Activated CD4-positive, alpha-beta T cell treated with anti-CD3 and anti-CD28 coated beads, Interleukin-2, amount 10 ng/mL, durations not matched to agents 24 days and 14 days (primary cell): ENCODE data around the gene MCMBP. TPM values are rescaled to one million over a fixed set of nuclear protein-coding genes. Genes with fewer than 3 reads are reported as not detected.
A peak's percentile ranks its signal among the peaks of the same experiment; 100 is the strongest.
"Not testable (repeated sequence)": the region's sequence is repeated elsewhere in the genome, so short reads cannot be mapped to it uniquely, and the experiment has no call there.

ENCODE experiments used
- DNase-seq: peaks from one replicate; pipeline ENCODE4 v3.0.0; 2022
- H3K27ac Mint-ChIP-seq: one replicate; pipeline ENCODE4 v1.8.0; 2022; ENCODE audit warnings: mild to moderate bottlenecking, mixed read lengths
- H3K27me3 Mint-ChIP-seq: one replicate; pipeline ENCODE4 v1.8.0; 2022; ENCODE audit warnings: mixed read lengths
- H3K36me3 Mint-ChIP-seq: one replicate; pipeline ENCODE4 v1.8.0; 2022; ENCODE audit warnings: low read depth, mild to moderate bottlenecking, mixed read lengths
- H3K4me1 Mint-ChIP-seq: one replicate; pipeline ENCODE4 v1.8.0; 2021; ENCODE audit warnings: mixed read lengths
- H3K4me3 Mint-ChIP-seq: one replicate; pipeline ENCODE4 v1.8.0; 2022; ENCODE audit warnings: mild to moderate bottlenecking, moderate library complexity, mixed read lengths
- H3K9me3 Mint-ChIP-seq: one replicate; pipeline ENCODE4 v1.8.0; 2021; ENCODE audit warnings: mixed read lengths
- intact Hi-C: fragments of 100-400 bp; cut with micrococcal nuclease; formaldehyde crosslinking; loops from one replicate; pipeline ENCODE4 v1.15.1; 2023
- total RNA-seq: library from RNA; stranded (reverse); gene quantifications from 2 replicates; pipeline ENCODE4 v1.2.3, GENCODE V29; 2022

The MCMBP gene
- total RNA-seq, 1 donor from 2014 or later, result 128 TPM

DNA sequence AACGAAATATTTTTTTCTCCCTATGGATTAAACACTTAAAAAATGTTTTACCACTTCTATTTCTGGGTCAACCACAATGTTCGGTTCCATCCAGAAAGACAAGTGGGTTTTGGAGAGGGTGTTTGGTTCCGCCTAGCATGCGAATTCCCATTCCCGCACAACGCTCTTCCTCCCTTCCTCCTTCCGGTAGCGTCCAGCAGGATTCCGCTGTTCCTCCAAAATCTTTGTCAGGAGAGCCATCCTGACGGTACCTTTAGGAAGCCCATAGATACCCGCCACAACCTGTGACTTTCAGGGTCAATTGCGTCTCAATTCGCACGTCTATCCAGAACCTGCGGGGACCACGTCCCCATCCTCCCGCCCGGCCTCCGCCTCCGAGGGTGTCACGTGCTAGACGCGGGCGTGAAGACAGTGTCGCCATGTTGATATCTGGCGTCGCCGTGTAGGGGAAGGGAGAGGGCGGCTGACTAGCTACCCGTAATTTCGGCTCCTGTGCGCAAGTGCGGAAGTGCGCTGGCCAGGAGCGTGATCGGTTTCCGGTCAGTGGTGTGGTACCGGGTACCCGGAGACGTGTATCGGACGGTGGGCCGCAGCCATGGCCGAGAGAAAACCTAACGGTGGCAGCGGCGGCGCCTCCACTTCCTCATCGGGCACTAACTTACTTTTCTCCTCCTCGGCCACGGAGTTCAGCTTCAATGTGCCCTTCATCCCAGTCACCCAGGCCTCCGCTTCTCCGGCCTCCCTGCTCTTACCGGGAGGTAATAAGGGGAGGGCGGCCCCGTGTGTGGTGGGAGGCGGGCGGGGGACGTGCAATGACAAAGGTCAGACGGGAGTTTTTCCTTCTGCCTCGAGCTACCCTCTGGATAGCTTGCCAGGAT, 19.8 kb upstream of the MCMBP start, which contains the start of gene SEC23IP:
TSS of gene SEC23IP (plus strand) at position 543 of the 878 bp plus-strand sequence. CDS start at position 596, 53 bp downstream.
- H3K4me3 Mint-ChIP-seq, result peak within 1 kb of the TSS; percentile 98
- intact Hi-C loops, result loop anchor here (1.0 kb wide), 3 partner anchors 19 to 350 kb away; partner anchors contain the start of gene RGS10
- H3K9me3 Mint-ChIP-seq, result peaks cover 4% of the 10 kb centered on the region
- H3K36me3 Mint-ChIP-seq, result peaks cover 24% of the 10 kb centered on the region
- H3K27ac Mint-ChIP-seq, result peak within 1 kb of the TSS; percentile 95
- H3K27me3 Mint-ChIP-seq, result peaks cover 2% of the 10 kb centered on the region
- peak; percentile 98 for DNase-seq
- H3K4me1 Mint-ChIP-seq, result peaks cover 32% of the 10 kb centered on the region

- intact Hi-C loops, result loop anchor here (1.0 kb wide), 3 partner anchors 19 to 350 kb away; partner anchors contain the start of gene RGS10
- Mint-ChIP-seq H3K27ac (peak overlapping the region; percentile 95), H3K36me3 (peaks cover 24% of the 10 kb centered on the region), H3K4me1 (peaks cover 32% of the 10 kb centered on the region), H3K4me3 (peak overlapping the region; percentile 98)
- H3K9me3 Mint-ChIP-seq, H3K27me3 Mint-ChIP-seq, DNase-seq: not testable (repeated sequence)
Observed at GRCh38 chr10:119891849-119892187, 19.2 kb upstream of the MCMBP start.

DNA sequence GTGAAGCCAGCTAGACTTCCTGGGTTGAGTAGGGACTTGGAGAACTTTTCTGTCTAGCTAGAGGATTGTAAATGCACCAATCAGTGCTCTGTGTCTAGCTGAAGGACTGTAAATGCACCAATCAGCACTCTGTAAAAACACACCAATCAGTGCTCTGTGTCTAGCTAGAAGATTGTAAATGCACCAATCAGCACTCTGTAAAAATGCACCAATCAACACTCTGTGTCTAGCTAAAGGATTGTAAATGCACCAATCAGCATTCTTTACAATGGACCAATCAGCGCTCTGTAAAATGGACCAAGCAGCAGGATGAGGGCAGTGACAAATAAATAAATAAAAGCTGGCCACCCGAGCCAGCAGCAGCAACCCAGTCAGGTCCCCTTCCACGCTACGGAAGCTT, 17.7 kb upstream of the MCMBP start:
- H3K4me3 Mint-ChIP-seq, intact Hi-C loops, H3K9me3 Mint-ChIP-seq, H3K27ac Mint-ChIP-seq, DNase-seq, H3K27me3 Mint-ChIP-seq: not testable (repeated sequence)
- Mint-ChIP-seq H3K36me3 (peaks cover 14% of the 10 kb centered on the region), H3K4me1 (peaks cover 21% of the 10 kb centered on the region)

DNA sequence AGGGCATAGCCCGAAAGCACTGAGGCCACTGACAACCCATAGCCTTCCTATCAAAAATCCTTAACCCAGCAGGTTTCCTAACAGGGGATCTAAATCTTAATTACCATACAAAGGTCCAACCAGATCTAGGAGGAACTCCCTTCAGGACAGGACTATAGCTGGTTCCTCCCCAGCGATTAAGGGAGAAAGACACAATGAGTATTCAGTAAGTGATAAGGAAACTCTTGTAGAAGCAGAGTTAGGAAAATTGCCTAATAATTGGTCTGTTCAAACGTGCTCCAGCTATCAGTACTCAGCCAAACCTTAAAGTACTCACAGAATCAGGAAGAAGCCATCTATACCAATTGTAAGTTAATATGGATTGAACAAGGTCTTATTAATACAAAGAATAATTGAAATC, 16.6 kb upstream of the MCMBP start:
- H3K27me3 Mint-ChIP-seq, H3K4me3 Mint-ChIP-seq, H3K27ac Mint-ChIP-seq, DNase-seq, intact Hi-C loops, H3K9me3 Mint-ChIP-seq: not testable (repeated sequence)
- peaks cover 15% of the 10 kb centered on the region for H3K4me1 Mint-ChIP-seq
- H3K36me3 Mint-ChIP-seq, result peaks cover 10% of the 10 kb centered on the region

GRCh38 chr10:119888715-119889114, 16.1 kb upstream of the MCMBP start:
- H3K36me3 Mint-ChIP-seq, intact Hi-C loops, DNase-seq, H3K27me3 Mint-ChIP-seq, H3K4me3 Mint-ChIP-seq, H3K27ac Mint-ChIP-seq, H3K9me3 Mint-ChIP-seq: not testable (repeated sequence)
- peaks cover 10% of the 10 kb centered on the region for H3K4me1 Mint-ChIP-seq

DNA sequence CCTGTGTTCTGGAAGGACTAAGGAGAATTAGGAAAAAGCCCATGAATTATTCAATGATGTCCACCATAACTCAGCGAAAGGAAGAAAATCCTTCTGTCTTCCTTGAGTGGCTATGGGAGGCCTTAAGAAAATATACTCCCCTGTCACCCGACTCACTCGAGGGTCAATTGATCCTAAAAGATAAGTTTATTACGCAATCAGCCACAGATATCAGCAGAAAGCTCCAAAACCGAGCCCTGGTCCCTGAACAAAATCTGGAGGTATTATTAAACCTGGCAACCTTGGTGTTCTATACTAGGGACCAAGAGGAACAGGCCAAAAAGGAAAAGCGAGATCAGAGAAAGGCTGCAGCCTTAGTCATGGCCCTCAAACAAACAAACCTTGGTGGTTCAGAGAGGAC, 13.4 kb upstream of the MCMBP start:
- H3K27me3 Mint-ChIP-seq, result peaks cover 10% of the 10 kb centered on the region
- H3K4me1 Mint-ChIP-seq, H3K9me3 Mint-ChIP-seq, H3K4me3 Mint-ChIP-seq, intact Hi-C loops, H3K27ac Mint-ChIP-seq, DNase-seq, H3K36me3 Mint-ChIP-seq: not testable (repeated sequence)

DNA sequence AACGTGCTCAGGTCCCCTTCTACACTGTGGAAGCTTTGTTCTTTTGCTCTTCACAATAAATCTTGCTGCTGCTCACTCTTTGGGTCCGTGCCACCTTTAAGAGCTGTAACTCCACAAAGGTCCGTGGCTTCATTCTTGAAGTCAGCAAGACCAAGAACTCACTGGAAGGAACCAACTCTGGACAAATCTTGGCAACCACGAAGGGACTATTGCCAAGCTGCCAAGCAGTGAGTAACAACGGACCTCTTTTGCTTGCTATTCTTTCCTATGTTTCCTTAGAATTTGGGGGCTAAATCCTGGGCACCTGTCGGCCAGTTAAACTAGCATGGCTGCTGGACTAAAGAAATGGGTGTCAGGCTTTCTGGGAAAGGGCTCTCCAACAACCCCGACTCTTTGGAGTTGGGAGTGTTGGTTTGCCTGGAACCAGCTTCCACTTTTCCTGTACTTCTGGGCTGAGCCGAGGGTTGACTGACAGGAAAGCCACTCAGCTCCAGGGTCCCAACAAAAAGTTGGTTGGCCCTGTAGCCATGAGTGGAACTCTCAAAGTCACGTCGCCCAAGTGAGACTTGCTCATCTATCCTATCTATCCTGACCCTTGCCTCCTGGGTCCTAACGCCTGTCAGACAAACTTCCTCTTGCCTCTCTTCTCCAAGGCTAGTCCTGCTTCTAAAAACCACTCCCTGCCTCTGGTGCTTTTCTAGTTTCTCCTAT, 11.4 kb upstream of the MCMBP start:
- peak overlapping the region; percentile 34 for H3K27ac Mint-ChIP-seq
- H3K4me1 Mint-ChIP-seq, DNase-seq, intact Hi-C loops, H3K9me3 Mint-ChIP-seq, H3K4me3 Mint-ChIP-seq, H3K36me3 Mint-ChIP-seq: not testable (repeated sequence)
- H3K27me3 Mint-ChIP-seq, result peaks cover 10% of the 10 kb centered on the region

GRCh38 chr10:119878524-119878923, 5.9 kb upstream of the MCMBP start:
- no peak for DNase-seq
- intact Hi-C loops, result no loop called here

GRCh38 chr10:119872860-119873681, 428 bp upstream of the MCMBP start:
- intact Hi-C loops, result loop anchor here (1.0 kb wide), 3 partner anchors 19 to 708 kb away; partner anchors contain the start of genes SEC23IP and SFXN4
- DNase-seq, result peak; percentile 96
- Mint-ChIP-seq H3K27me3 (no peaks in the 10 kb centered on the region), H3K9me3 (no peaks in the 10 kb centered on the region), H3K4me3 (peak overlapping the region; percentile 84), H3K36me3 (peaks cover 4% of the 10 kb centered on the region), H3K27ac (peak overlapping the region; percentile 91), H3K4me1 (peaks cover 29% of the 10 kb centered on the region)

More at GRCh38 chr10:119878524-119878923, 5.9 kb upstream of the MCMBP start:
- H3K4me1 Mint-ChIP-seq, result peaks cover 8% of the 10 kb centered on the region
- H3K9me3 Mint-ChIP-seq, result no peaks in the 10 kb centered on the region
- H3K27me3 Mint-ChIP-seq, result peaks cover 4% of the 10 kb centered on the region
- no peak overlapping the region for H3K4me3 Mint-ChIP-seq
- H3K27ac Mint-ChIP-seq, result no peak overlapping the region
- no peaks in the 10 kb centered on the region for H3K36me3 Mint-ChIP-seq

DNA sequence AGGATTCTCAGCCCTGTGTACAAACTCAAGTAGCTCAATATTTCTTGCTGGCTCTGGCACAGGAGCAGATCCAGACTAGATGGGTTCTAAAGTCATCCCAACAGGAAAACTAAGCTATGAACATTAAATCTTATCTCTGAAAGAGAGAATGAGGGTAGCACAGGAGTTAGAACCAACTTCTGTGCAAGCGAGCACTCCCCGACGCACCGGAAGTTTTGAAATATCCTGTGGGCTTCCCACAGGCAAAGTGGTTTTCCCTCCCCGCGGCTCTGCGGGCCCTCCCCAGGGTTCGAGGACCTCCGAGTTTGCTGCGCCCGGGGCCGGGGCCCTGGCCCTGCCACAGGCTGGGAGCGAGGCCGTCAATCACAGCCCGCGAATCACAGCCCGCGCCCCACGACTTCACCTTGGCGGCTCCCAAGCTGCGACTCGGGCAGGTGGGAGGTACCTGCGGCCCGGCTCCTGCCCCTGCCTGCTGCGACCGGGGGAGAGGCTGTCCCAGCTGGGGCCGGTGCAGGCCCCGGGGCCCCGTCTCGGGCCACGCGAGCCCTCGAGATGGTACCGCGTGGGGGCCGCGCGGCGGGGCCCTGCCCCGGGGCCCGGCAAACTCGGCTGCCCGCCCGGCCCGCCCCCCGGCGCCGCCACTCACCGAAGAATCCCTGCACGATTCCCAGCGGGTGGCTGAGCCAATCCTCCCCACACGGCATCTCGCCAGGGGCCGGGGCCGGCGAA, 598 bp downstream of the MCMBP start:
- no peaks in the 10 kb centered on the region for H3K9me3 Mint-ChIP-seq
- H3K27me3 Mint-ChIP-seq, result no peaks in the 10 kb centered on the region
- peak overlapping the region; percentile 82 for H3K27ac Mint-ChIP-seq
- H3K36me3 Mint-ChIP-seq, result peaks cover 5% of the 10 kb centered on the region
- intact Hi-C loops, result loop anchor here (1.0 kb wide), 1 partner anchor 707 kb away; the partner anchor contains the start of gene SFXN4
- peaks cover 33% of the 10 kb centered on the region for H3K4me1 Mint-ChIP-seq
- H3K4me3 Mint-ChIP-seq, result peak overlapping the region; percentile 90
- peak; percentile 88 for DNase-seq

DNA sequence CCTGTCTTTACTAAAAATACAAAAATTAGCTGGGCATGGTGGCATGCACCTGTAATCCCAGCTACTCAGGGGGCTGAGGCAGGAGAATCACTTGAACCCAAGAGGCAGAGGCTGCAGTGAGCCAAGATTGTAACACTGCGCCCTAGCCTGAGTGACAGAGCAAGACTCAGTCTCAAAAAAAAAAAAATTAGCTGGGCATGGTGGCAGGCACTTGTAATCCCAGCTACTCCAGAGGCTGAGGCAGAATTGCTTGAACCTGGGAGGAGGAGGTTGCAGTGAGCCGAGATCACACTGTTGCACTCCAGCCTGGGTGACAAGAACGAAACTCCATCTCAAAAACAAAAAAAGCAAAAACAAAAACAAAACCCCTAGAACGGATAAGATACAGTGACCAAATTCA, 3.2 kb downstream of the MCMBP start:
- H3K27me3 Mint-ChIP-seq, H3K27ac Mint-ChIP-seq, intact Hi-C loops, DNase-seq, H3K9me3 Mint-ChIP-seq, H3K4me3 Mint-ChIP-seq: not testable (repeated sequence)
- Mint-ChIP-seq H3K4me1 (peaks cover 41% of the 10 kb centered on the region), H3K36me3 (peaks cover 15% of the 10 kb centered on the region)

DNA sequence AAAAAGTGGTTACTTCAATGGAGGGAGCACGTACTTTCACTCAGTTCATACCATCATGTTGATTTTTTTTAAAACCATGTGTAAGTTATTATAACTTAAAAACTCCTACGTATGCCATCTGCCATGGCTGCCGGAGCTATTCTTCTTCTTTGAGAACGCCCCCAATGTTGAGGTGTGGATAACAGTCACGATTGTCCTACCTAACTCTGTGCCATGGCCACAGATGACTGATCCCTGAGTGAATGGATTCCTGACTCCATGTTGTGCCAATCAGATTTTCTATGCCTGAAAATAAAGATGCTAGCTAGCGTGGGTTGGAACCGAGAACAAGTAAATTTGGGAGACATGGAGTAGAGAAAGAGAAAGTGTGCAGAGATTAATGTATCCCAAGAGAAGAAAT, 5.3 kb downstream of the MCMBP start:
- DNase-seq, result no peak
- peaks cover 43% of the 10 kb centered on the region for H3K4me1 Mint-ChIP-seq
- peaks cover 26% of the 10 kb centered on the region for H3K36me3 Mint-ChIP-seq
- intact Hi-C loops, result no loop called here
- no peak overlapping the region for H3K4me3 Mint-ChIP-seq
- H3K27me3 Mint-ChIP-seq, result no peaks in the 10 kb centered on the region
- H3K27ac Mint-ChIP-seq, result no peak overlapping the region
- no peaks in the 10 kb centered on the region for H3K9me3 Mint-ChIP-seq

GRCh38 chr10:119865699-119866240, 6.9 kb downstream of the MCMBP start:
- no peaks in the 10 kb centered on the region for H3K9me3 Mint-ChIP-seq
- no peak overlapping the region for H3K4me3 Mint-ChIP-seq
- intact Hi-C loops, result no loop called here
- DNase-seq, result no peak
- H3K27me3 Mint-ChIP-seq, result no peaks in the 10 kb centered on the region
- H3K27ac Mint-ChIP-seq, result no peak overlapping the region
- H3K36me3 Mint-ChIP-seq, result peaks cover 28% of the 10 kb centered on the region
- H3K4me1 Mint-ChIP-seq, result peaks cover 40% of the 10 kb centered on the region
